NCI-H774 (cell line): ENCODE data around the gene CLEC3A.
A peak's percentile ranks its signal among the peaks of the same experiment; 100 is the strongest.
"Not testable (repeated sequence)": the region's sequence is repeated elsewhere in the genome, so short reads cannot be mapped to it uniquely, and the experiment has no call there.

Experiments
- DNase-seq: peaks from one replicate; lab custom pipeline; 2025; lab: John Stamatoyannopoulos, UW

CLEC3A gene, protein sequence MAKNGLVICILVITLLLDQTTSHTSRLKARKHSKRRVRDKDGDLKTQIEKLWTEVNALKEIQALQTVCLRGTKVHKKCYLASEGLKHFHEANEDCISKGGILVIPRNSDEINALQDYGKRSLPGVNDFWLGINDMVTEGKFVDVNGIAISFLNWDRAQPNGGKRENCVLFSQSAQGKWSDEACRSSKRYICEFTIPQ

DNA sequence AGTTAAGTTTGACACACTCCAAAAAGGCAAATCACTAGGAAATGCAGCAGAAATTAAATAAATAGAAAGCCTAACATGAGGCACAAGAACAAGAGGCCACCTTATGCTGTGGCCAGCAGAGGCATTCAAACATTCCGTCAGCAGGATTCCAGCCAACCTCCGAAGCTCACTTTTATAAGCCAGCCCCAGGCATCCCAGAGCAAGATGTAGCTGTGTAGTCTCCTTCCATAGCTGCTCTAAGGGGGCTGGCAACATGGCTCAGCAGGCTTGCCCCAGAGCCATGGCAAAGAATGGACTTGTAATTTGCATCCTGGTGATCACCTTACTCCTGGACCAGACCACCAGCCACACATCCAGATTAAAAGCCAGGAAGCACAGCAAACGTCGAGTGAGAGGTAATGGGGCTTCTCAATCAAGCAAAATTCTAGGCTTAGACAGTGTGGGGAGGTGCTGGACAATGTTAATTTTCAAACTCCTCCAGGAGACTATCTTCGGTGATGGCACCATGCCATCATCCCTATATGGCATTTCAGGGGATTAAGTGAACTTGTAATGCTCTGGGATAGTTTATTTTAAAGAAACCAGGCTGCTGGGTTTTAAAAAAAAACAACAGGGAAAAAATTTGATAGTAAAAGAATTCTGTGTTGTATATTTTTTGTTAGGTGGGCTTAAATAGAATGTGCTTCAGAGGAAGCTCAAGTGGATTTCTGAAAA lies at the start of gene CLEC3A:
Gene CLEC3A, plus strand, starts transcription at position 202 of the 714 bp plus-strand sequence. Its CDS starts 79 bp downstream, at position 281.
- no peak for DNase-seq

DNA sequence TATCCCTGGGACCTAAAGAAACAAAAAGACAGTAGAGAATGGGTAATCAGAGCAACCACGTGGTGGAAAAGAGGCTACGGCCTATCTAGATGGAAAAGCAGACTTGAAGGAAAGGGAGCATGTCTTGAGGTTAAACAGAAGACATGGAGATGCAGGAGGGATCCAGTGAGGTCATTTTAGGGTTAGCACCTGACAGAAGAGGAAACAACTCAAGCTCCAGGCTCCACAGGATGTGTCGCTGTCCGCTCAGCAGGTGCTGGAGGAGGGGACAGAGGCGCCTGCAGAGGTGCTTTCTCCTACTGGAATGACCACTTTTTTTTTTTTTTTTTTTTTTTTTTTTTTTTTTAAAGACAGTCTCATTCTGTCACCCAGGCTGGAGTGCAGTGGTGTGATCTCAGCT lies 47.5 kb upstream of the CLEC3A start:
- peak; percentile 1 for DNase-seq

DNA sequence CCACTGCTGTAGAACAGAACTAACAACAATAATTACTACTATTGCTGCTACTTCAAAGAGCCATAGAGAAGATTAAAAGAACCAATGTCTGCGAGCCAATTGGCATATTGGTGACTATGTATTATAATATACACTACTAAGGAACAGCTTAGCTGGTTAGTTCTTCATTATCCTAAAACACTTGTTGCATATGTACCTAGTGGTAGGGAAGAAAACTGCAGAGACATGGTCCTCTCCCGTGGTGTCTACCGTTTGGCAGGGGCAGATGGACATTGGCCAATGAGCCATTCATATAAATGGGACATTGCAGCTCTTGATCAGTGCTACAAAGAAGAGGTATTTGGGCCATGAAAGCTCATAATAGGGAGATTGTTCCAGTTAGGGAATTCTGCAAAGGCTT lies 46.4 kb upstream of the CLEC3A start:
- DNase-seq, result no peak

DNA sequence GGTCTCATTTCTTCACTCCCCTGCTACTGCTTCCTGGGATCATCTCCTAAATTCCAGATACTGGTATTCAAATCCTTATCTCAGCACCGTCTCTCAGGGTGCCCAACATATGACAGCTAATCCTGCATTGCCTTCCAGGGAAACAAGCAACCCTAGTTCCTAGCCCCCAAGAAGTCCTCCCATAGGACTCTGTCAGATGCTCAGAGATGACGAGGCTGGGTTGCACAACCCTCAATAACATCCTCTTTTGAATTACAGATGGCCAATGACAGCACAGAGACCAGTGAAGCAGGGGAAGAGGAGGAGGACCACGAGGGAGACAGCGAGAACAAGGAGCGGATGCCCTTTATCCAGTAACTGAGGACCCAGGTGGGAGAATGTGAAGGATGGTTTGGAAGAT lies 45.0 kb upstream of the CLEC3A start:
- DNase-seq, result no peak

DNA sequence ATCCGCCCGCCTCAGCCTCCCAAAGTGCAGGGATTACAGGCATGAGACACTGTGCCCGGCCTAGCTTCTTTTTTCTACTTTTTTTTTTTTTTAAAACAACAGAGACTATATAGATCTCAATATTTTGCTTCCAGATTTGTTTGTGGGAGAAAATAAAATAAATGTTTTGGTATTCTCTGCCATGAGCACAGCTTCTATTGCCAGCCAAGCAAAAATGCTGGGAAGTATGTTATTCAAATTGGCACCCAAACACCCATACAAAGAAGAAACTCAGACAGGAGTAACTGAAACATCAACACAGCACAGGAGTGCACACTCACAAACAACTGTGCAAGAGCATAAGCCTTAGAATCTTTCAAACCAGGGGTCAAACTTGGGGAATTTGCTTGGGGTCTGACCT lies 37.2 kb upstream of the CLEC3A start:
- DNase-seq, result no peak

DNA sequence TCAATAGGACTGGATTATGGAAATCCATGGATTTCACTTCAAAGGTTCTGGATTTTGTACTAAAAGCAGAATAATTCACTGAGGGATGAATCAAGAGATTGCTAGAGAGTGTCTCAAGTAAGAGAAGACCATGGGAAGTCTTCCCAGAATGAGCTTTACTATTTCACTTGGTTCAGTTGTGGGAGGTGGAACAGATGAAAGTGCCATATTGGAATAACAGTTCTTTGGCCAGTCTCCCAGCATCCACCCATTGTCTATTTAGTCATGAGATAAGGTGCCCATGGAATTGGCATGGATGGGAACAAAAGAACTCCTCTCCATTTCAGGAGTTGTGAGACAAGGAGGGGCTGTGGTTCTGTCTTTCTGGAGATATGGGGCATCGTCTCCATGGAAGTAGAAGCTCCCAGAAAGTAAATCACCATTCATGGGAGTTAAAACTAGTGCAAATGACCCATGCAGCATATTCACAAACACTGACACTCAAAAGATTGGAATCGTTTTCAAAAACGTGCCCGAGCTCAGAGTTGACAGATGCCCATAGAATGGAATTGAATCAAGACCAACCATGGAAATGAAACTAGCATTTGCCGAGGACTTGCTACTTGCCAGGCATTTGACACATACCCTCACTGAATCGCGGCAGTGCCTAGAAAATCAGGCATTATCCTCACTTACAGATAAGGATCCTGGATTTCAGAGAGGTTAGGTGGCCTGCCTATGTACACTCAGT lies 36.2 kb upstream of the CLEC3A start:
- no peak for DNase-seq

DNA sequence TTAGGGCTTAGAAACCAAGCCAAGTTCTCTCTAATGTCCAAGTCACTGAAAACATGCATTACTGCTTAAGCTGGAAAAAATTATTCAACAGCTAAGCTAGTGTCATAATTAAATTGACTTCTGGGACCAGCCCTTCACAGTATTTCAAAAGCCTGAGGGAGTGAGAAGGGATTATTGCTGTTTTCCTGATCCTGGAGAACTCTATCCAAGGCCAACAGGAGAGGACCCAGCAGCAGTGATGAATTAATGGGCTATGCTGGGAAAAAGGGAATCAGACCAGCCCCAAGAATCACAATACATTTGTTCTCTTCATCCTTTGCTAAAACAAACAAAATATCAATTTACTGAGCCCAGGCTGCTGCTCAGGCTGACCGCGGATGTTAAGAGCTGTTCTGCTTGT lies 34.5 kb upstream of the CLEC3A start:
- DNase-seq, result no peak

DNA sequence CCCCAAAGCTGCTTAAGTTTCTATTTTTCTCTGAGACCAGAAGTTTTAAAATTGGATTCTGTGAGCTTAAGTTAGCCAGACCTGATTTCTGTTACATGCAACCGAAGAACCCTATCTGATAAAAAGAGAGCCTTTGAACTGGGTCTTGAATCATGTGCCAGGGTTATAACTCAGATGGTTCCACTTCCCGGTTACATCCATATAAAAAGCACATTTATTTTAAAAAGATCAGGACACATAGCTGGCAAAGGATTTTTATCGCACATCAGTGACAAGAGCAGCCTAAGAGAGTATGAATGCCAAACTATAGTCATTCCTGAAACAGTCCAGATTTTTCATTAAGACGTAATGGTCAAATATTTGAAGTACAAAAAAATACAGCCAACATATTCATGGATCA lies 32.5 kb upstream of the CLEC3A start:
- DNase-seq, result no peak

DNA sequence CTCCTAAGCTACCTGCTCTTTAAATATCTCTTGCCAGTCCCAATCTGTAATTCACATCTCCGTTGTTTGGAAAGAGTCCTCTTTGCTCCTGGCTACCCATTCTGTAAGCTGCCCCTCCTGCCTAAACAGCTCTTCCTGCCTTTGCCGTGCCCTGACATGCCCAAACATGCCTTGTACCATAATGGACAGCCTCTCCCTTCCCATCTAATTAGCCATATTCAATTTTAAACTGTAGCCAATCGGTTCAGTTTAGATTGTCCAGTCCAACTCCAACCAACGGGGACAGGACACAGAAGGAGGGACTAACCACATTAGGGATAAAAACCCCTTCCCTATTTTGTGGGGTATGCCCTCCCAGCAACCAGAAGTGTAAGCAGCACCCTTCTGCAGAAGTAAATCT lies 30.6 kb upstream of the CLEC3A start:
- no peak for DNase-seq

DNA sequence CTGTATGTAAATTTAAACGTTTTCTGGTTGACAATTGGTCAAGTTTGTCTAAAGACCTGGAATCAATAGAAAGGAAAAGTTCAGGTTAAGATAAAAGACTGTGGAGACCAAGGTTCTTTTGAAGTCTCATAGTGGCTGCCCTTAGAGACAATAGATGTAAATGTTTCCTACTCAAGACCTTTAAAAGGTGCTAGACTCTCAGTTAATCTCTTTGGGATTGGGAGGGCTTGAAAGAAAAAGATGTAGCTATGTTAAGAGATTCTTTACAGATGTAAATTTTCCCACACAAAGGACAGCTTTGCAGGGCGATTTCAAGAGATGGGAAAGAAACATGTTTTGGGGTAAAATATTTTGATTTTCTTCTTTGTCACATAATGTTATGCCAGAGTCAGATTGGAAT lies 30.0 kb upstream of the CLEC3A start:
- DNase-seq, result not testable (repeated sequence)

DNA sequence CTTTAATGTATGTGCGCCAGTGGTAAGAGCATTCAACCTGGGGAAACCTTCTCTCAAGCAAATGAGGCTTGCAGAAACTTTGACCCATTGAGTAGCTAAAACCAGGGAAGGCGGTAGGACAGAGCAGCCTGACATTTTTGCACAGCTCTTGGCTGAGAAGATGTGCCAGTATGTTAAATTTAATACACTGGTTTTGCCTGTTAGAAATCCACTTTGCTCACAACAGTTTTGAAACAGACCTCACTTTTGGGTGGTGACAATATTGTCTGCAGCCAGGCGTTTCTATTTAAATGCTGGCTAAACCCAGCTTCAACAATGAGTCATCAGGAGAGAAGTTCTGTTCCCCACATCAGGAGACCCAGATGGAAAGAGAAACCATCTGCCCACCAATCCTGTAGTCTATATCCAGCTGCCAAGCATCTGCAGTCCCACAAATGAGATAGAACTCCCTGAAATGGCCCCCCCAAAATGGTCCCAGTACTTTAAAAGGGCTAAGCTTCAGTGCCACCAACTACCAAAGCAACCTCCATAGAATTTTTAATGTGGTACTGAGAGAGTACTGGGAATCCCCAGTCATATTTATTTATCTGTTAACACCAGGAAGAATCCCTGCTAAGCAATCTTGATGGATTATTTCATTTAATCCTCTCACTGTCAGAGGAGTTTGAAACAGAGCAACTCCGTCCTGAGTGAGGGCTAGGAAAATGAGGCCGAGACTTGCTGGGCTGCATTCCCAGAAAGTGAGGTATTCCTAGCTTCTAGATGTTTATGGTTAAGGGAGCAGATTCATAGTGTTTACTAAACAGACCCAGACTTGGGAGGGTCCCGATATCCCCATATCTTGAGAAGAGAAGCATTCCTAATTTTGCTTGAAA lies 29.0 kb upstream of the CLEC3A start:
- no peak for DNase-seq

DNA sequence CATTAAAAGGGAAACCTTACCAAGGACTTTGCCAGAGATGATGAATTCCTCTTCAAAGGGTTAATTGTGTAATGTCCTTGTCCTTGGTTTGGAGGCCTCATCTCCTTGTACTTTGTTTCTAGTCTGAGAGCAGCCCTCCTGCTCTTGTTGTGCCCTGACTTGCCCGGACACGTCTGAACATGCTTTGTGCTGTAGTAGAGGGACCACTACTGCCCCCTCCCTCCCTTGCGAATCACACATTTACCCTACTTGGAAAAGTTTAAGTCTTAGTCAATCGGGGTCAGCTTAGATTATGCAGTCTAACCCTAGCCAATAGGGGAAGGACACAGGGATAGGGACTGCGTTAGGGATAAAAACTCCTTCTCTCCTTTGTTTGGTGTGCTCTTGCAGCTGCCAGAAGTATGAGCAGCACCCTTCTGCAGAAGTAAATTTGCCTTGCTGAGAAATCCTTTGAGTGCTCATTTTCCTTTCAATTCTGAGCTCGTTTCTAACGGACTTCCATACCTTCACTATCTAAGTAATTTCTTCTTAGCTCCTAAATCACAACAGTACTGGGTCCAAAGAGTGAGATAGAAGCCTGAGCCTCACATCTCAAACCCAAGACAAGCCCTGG lies 26.4 kb upstream of the CLEC3A start:
- DNase-seq, result no peak

DNA sequence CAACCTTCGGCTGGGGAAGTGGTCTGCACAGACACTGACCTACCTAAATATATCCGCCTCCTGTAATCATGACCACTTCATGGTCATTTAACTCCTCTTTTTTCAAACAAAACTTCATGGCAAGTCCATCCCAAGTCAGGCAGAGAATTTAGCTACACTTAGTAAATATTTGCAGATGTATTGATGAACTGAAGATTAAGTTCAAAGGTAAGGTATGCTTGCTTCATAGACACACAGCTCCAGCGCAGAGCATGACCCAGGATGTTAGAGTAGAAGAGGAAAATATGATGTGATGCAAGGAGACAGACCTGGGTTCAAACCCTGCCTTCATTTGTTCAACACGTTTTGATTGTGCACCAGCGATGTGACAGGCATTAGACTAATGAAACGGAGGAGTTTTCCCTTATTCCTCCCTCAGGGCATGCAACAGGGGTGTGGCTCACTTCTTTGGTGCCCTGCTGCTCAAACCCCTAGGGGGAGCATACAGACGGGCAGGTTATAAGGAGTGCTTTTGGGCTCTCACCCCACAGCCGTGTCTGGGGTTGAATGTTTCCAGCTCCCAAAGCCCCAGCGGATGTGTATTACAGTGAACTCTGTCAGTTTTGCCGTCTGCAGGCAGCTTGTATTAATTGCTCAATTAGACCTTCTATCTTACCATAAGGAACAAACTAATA lies 23.9 kb upstream of the CLEC3A start:
- no peak for DNase-seq

DNA sequence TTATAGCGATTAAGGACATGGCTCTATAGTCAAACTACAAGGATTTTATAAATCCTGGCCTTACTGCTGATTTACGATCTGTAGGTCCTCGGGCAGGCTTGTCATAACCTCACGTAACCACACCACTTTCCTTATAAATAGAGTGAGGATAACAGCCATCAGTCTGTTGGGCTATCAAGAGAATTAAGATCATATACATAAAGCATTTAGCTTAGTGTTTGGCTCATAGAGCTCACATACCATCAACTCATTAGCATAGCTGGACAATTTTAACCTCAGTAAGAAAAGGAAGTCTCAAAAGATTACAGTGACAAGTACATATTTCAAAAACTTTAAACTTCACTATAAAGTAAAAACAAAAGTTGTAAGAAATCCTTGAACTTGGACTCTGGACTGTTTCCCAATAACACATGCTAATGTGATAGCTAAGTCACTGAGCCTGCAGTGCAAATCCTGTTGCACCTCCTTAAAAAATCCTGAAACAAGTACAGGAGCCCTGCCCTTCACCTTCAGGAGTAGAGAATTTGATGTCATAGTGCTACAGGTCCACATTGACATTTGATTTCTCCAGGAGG lies 20.8 kb upstream of the CLEC3A start:
- DNase-seq, result no peak

DNA sequence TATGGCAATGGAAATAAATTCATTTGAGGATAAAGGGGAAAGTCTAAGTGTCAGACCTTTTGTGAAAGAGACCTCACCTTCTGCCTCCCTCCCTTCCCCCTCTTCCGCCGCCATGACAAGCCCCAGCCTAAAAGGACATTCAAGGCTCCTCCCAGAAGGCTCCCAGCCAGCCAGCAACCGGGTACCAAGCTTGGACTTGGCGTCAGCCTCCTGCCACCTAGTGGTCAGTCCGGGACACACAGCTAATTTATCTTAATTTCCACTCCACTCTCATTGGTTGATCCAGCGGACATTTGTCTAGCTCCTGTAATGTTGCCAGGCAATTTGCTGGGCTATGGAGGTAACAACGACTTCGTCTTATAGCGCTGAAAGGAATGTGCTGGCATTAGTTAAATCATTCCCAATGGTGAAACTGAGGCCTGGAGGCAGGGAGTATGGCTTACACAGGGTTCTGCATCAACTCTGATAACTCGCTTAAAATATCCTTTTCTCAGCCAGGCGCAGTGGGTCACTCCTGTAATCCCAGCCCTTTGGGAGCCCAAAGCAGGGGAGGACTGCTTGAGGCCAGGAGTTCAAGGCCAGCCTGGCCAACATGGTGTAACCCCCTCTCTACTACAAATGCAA lies 19.3 kb upstream of the CLEC3A start:
- DNase-seq, result peak; percentile 79

DNA sequence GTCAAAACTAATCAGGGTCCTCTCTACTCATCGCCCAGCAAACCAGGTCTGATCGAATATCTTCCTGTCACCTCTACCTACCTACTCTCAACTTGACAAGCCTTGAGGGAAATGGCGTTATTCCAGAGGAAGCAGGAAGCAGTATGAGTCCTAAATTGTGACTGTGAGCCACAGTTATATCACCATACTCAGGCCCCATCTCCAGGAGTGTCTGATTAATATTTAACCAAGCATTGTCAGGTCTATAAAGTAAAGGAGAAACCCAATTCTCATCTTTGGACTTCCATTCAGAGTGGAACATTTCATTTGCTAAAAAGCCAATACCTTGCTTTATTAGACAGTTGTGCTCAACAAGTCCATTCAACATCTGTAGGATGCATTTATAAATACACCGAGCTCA lies 17.8 kb upstream of the CLEC3A start:
- DNase-seq, result no peak

DNA sequence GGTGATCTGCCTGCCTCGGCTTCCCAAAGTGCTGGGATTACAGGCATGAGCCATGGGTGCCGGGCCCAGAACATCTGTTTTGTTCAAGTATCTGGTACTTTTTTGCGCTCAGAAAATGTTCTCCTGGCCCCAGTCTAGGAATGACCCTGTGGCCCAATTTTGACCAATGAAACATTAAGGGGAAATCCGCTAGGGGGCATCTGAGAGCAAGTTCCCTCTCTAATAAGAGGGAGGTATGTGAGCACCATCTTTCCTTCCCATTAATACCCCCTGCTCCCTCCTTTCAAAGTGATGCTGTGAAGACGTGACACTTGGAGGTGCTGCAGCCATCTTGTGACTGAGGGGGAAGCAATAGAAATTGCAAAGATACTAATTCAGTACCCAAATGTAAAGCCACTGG lies 16.5 kb upstream of the CLEC3A start:
- no peak for DNase-seq

DNA sequence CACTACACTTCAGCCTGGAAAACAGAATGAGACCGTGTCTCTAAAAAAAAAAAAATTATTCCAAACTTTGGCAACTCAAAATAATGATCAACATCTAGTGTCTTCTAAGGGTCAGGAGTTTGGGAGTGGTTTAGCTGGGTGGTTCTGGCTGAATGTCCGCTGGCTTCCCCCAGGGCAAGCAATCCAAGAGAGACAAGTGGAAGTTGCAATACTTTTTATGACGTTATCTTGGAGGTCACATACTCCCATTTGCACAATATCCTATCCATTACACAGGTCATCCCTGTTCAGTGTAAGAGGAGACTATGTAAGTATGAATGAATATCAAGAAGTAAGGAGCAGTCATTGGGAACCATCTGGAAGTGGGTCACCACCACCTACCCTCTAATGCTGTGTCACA lies 15.2 kb upstream of the CLEC3A start:
- no peak for DNase-seq

DNA sequence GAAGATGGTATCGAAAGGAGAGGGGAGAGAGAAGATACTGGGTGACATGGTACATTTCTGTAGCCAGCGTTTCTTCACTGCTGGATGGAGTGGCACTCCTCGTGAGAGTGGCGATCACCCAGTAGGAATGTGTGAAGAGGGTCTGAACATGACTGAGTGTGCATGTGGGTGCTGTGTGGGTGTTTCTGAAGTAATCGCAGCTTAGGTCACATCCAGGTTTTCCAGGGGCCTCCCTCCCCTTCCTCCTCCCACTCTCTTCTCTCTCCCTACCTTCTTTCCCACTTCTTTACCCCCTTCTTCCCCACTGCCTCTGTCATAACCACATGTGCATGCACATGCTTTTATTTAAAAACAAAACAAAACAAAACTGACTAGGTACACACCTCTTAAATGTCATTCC lies 1.8 kb downstream of the CLEC3A start:
- DNase-seq, result no peak

DNA sequence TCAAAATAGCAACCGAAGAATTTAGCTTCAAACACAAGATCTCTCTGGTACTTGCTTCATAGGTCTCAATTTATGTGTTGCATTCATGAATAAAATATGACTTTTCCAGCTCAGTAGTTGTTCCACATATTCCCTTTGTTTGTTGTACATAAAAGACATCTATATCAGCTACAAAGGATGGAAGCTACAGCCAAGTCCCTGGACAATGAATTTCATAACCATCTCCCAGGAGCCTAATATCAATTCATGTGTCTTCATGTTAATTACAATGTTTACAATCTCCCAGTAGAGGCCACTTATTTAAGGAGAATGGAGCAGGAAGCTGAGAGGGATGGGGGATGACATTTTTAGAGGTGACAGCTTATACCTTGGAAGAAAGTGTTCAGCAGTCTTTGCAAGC lies 3.3 kb downstream of the CLEC3A start:
- DNase-seq, result no peak

DNA sequence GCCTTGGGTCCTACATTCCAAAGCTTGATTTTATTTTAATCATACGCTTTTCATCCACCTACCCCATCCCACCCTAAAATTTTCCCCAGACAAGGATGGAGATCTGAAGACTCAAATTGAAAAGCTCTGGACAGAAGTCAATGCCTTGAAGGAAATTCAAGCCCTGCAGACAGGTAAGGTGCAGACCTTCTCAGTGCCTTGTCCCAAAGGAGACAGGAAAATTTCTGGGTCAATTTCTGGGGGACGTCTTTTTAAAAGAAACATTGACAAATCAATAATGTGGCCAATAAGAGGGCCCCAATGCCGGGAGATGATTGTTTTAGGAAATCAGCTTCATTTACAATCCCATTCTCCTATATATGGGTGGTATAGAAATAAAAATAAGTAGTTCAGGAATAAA lies 5.7 kb downstream of the CLEC3A start:
- no peak for DNase-seq
